Measurements from ENCODE around the gene ETS1. TPM values are rescaled to one million over a fixed set of nuclear protein-coding genes. Genes with fewer than 3 reads are reported as not detected.
A peak's percentile ranks its signal among the peaks of the same experiment; 100 is the strongest.

The ETS1 gene
- total RNA-seq, 2 experiments from 2014 or later: 436 to 444 TPM

GRCh38 chr11:128419012-128419767 is 168.2 kb downstream of the ETS1 start:
- intact Hi-C loops (cut with micrococcal nuclease): no loop called here
- H3K9me3 Mint-ChIP-seq: no peaks in the 10 kb centered on the region
- H3K27ac Mint-ChIP-seq: no peak overlapping the region
- no peaks in the 10 kb centered on the region for H3K36me3 Mint-ChIP-seq
- ChIA-PET CTCF (interaction anchor here (1.2 to 1.4 kb wide), 2 partner anchors 17 to 45 kb away, joined by 3 read pairs; no protein-coding TSS in a partner anchor), POLR2A (no interaction called here)
- peaks cover 44% of the 10 kb centered on the region for H3K4me1 Mint-ChIP-seq (ENCODE audit: low read depth)
- H3K4me3 Mint-ChIP-seq: no peak overlapping the region
- no peaks in the 10 kb centered on the region for H3K27me3 Mint-ChIP-seq
- DNase-seq: no peak

DNA sequence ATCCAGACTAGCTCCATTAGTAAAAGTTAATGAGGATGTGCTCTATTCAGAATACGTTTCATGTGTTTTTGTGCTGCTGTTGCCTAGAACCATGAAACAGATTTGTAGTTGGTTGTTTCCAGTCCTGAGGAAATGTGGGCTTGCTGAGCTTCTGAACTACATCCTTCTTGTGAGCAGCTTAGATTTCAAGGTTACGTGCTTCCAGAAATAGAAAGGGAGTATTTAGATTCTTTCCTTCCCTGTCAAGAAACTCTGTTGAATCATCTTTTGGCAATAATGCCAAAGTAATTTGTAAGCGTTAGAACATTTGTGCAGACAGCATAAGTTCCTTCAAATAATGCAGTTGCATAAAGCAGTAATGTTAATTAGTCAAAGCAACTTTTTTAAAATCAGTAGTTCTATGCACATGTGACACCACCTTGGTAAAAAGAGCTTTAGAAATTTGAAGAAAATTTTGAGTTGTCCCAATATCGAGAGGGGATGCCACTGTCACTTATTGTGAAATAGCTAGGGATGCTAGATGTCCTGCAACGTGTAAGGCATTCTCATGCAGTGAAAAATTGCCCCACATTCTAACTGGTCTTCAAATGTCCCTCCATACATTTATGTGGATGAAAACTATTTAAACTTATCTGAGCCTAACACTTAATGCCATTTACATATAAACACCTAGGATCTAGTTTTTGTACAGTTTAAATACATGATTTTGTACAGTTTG is 169.6 kb downstream of the ETS1 start:
- no peaks in the 10 kb centered on the region for H3K27me3 Mint-ChIP-seq
- DNase-seq: no peak
- peaks cover 43% of the 10 kb centered on the region for H3K4me1 Mint-ChIP-seq (ENCODE audit: low read depth)
- intact Hi-C loops (cut with micrococcal nuclease): no loop called here
- no peak overlapping the region for H3K27ac Mint-ChIP-seq
- ChIA-PET POLR2A (no interaction called here), CTCF (interaction anchor here (1.0 to 1.2 kb wide), 2 partner anchors 9 to 44 kb away, joined by 3 read pairs; no protein-coding TSS in a partner anchor)
- H3K36me3 Mint-ChIP-seq: no peaks in the 10 kb centered on the region
- H3K9me3 Mint-ChIP-seq: no peaks in the 10 kb centered on the region
- no peak overlapping the region for H3K4me3 Mint-ChIP-seq

DNA sequence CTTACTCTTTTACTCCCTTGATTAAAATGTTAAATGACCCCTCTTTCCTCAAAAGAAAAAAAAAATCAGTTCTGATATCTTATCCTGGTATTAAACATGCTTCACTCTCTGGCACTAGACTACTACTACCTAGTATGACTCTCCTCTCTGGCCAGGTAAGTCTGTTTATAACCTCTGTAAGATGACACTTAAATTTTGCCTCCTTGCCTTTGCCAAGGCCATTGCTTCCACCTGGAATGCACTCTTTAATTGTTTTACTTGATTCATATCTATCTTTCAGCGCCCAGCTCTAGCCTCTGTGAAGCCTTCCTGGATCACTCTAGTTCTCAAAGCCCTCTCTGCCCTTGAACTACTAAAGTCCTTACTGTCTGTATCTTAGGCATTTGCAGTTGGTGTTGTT is 170.4 kb downstream of the ETS1 start:
- CTCF ChIA-PET: no interaction called here
- intact Hi-C loops (cut with micrococcal nuclease): no loop called here
- Mint-ChIP-seq H3K36me3 (no peaks in the 10 kb centered on the region), H3K4me1 (ENCODE audit: low read depth) (peaks cover 43% of the 10 kb centered on the region), H3K4me3 (no peak overlapping the region), H3K9me3 (no peaks in the 10 kb centered on the region), H3K27ac (no peak overlapping the region), H3K27me3 (no peaks in the 10 kb centered on the region)
- POLR2A ChIA-PET: no interaction called here
- DNase-seq: no peak

- CTCF ChIA-PET: no interaction called here
- no peak for DNase-seq
- intact Hi-C loops (cut with micrococcal nuclease): no loop called here
- POLR2A ChIA-PET: no interaction called here
- Mint-ChIP-seq H3K9me3 (no peaks in the 10 kb centered on the region), H3K4me1 (ENCODE audit: low read depth) (peaks cover 33% of the 10 kb centered on the region), H3K4me3 (no peak overlapping the region), H3K27me3 (no peaks in the 10 kb centered on the region), H3K36me3 (no peaks in the 10 kb centered on the region), H3K27ac (no peak overlapping the region)
Measured at GRCh38 chr11:128415539-128415938, 171.8 kb downstream of the ETS1 start.

GRCh38 chr11:128412847-128413791 is 174.2 kb downstream of the ETS1 start:
- no peak for DNase-seq
- Mint-ChIP-seq H3K4me1 (ENCODE audit: low read depth) (peaks cover 40% of the 10 kb centered on the region), H3K36me3 (no peaks in the 10 kb centered on the region), H3K27me3 (no peaks in the 10 kb centered on the region), H3K9me3 (no peaks in the 10 kb centered on the region), H3K4me3 (no peak overlapping the region), H3K27ac (peak overlapping the region; percentile 14)
- intact Hi-C loops (cut with micrococcal nuclease): loop anchor here (5.0 kb wide), 1 partner anchor 36 kb away; no protein-coding TSS in a partner anchor
- ChIA-PET POLR2A (interaction anchor here (2.0 kb wide), 1 partner anchor 9 kb away, joined by 8 read pairs; no protein-coding TSS in a partner anchor), CTCF (no interaction called here)

- H3K36me3 Mint-ChIP-seq: no peaks in the 10 kb centered on the region
- peak overlapping the region; percentile 16 for H3K27ac Mint-ChIP-seq
- no peaks in the 10 kb centered on the region for H3K27me3 Mint-ChIP-seq
- DNase-seq: no peak
- H3K4me1 Mint-ChIP-seq (ENCODE audit: low read depth): peaks cover 35% of the 10 kb centered on the region
- intact Hi-C loops (cut with micrococcal nuclease): loop anchor here (5.0 kb wide), 1 partner anchor 35 kb away; no protein-coding TSS in a partner anchor
- CTCF ChIA-PET: no interaction called here
- POLR2A ChIA-PET: no interaction called here
- H3K9me3 Mint-ChIP-seq: no peaks in the 10 kb centered on the region
- no peak overlapping the region for H3K4me3 Mint-ChIP-seq
Measured at GRCh38 chr11:128411812-128412211, 175.5 kb downstream of the ETS1 start.

GRCh38 chr11:128411150-128411549 is 176.2 kb downstream of the ETS1 start:
- no peak overlapping the region for H3K27ac Mint-ChIP-seq
- H3K4me3 Mint-ChIP-seq: no peak overlapping the region
- H3K9me3 Mint-ChIP-seq: no peaks in the 10 kb centered on the region
- POLR2A ChIA-PET: no interaction called here
- CTCF ChIA-PET: interaction anchor here (0.6 kb wide), 1 partner anchor 345 kb away, joined by 3 read pairs; no protein-coding TSS in a partner anchor
- no peaks in the 10 kb centered on the region for H3K36me3 Mint-ChIP-seq
- H3K27me3 Mint-ChIP-seq: no peaks in the 10 kb centered on the region
- peaks cover 35% of the 10 kb centered on the region for H3K4me1 Mint-ChIP-seq (ENCODE audit: low read depth)
- intact Hi-C loops (cut with micrococcal nuclease): loop anchor here (5.0 kb wide), 1 partner anchor 34 kb away; no protein-coding TSS in a partner anchor
- DNase-seq: no peak

GRCh38 chr11:128409476-128409875 is 177.9 kb downstream of the ETS1 start:
- Mint-ChIP-seq H3K4me1 (ENCODE audit: low read depth) (peaks cover 32% of the 10 kb centered on the region), H3K36me3 (no peaks in the 10 kb centered on the region), H3K9me3 (no peaks in the 10 kb centered on the region), H3K4me3 (no peak overlapping the region), H3K27ac (no peak overlapping the region), H3K27me3 (no peaks in the 10 kb centered on the region)
- DNase-seq: no peak
- intact Hi-C loops (cut with micrococcal nuclease): no loop called here
- ChIA-PET POLR2A (no interaction called here), CTCF (interaction anchor here (0.9 to 1.5 kb wide), 3 partner anchors 8 to 252 kb away, joined by 3 to 4 read pairs (median 4); no protein-coding TSS in a partner anchor)

Small RNA genes lying within 50 kb of the gene (microRNA-seq; reads per million reads assigned to microRNA genes)
- not detected for gene MIR6090 (ENCODE audit: borderline microRNAs expressed, borderline number of aligned reads, borderline replicate concordance)

Other genes with a start within 250 kb of the ETS1 start
- gene FLI1, start 106.5 kb upstream of the ETS1 start, total RNA-seq: 10 to 100 TPM; 60.3 to 63.7 TPM

Measured in activated CD4-positive, alpha-beta memory T cell treated with anti-CD3 and anti-CD28 coated beads for 36 hours (primary cell).